Measurements from ENCODE around the gene HHLA2. TPM values are rescaled to one million over a fixed set of nuclear protein-coding genes. Genes with fewer than 3 reads are reported as not detected.
A peak's percentile ranks its signal among the peaks of the same experiment; 100 is the strongest.

The HHLA2 gene
- total RNA-seq, 1 donor from 2014 or later = not detected

- DNase-seq (no peak), ATAC-seq (ENCODE audit: poor library complexity) (no peak)
- intact Hi-C loops (cut with DNase I) = no loop called here
These were observed 112.8 kb downstream of the HHLA2 start for GRCh38 chr3:108408883-108409799.

DNA sequence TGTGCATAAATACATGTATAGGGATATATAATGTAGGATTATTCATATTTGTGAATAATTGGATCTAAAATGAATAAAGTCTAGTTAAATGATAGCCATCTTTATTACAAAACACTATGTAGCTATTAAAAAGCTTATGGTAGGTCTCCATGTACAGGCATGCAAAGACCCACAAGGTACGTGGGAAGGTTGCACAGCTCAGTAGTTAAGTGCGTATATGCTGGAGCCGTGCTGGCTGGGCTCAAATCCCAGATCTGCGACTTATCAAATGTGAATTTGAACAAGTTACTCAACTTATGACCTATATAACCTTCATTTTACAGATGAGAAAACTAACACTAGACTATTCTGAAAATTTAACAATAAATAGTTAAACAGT, 113.4 kb downstream of the HHLA2 start:
- intact Hi-C loops (cut with DNase I) = no loop called here
- DNase-seq (no peak), ATAC-seq (ENCODE audit: poor library complexity) (no peak)

GRCh38 chr3:108410531-108410984, 114.2 kb downstream of the HHLA2 start:
- ATAC-seq (ENCODE audit: poor library complexity) (peak; percentile 46), DNase-seq (peak; percentile 43)
- intact Hi-C loops (cut with DNase I) = no loop called here

DNA sequence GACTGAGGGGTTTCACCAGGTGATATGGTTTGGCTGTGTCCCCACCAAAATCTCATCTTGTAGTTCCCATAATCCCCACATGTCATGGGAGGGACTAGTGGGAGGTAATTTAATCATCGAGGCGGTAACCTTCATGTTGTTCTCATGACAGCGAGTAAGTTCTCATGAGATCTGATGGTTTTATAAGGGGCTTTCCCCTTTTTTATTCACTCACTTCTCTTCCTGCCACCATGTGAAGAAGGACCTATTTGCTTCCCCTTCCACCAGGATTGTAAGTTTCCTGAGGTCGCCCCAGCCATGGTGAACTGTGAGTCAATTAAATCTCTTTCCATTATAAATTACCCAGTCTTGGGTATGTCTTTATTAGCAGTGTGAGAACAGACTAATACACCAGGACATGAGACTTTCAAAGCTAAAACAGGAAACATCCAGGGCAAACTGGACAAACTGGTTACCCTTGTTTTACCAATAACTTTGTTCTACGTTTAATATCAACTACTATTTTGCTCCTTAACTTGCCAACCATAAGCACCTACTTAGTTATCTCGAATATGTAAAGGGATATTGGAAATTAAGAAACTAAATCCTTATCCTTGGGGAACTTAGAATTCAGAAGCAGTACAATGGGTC, 115.9 kb downstream of the HHLA2 start:
- intact Hi-C loops (cut with DNase I) = no loop called here
- no peak for DNase-seq
- ATAC-seq (ENCODE audit: poor library complexity) = no peak

- ATAC-seq (ENCODE audit: poor library complexity) (no peak), DNase-seq (no peak)
- intact Hi-C loops (cut with DNase I) = no loop called here
These were observed 117.7 kb downstream of the HHLA2 start for GRCh38 chr3:108414007-108414406.

DNA sequence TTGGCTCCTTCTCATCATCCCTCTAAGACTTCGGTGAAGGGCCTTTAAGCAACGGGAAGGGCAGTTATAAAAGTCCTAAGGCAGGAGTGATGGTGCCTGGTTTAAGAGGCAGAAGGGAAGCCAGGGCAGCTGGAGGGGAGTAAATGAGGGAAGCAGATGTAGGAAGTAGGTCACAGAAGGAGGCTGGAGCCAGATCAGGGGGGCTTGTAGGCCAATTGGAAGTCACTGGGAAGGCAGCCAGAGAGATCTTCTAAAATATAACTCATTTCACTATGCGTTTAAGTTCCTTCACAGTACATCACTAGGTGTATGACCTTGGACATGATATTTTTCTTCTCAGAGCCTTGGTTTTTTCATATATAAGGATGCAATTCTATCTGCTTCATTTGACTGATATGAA, 119.3 kb downstream of the HHLA2 start:
- ATAC-seq (ENCODE audit: poor library complexity) (no peak), DNase-seq (no peak)
- intact Hi-C loops (cut with DNase I) = no loop called here

DNA sequence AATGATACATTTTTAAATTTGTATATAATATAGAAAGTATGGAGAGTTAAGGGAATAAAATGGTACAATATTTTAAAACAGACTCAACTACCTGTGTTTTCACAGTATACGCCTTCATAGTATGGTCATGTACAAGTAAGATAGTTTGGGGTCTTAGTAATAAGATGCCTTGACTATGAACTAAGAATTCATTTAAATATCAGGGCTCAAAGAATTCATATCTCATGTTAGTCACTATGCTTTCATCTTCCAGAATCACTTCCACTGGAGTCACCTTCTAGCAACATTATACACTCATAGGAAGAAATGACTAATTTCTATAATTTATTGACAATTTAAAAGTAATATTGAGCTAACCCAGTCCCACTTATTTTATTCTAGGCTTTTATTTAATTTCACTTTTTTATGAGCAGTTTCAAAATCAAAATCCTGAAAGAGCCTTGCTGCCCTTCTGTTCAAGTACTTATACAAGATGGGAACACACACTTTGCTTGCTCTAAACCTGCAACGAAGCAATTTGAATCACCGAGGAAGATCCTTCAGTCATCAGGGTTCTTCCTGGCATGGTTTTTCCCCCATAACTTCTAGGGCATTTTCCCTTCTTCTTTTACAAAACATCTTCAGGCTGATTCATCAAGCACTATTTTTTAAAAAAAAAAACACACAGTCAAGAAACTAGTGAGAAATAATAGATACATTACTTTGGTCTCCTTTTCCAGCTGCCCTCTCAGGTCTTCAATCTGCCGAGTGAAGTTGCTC, 119.9 kb downstream of the HHLA2 start:
- intact Hi-C loops (cut with DNase I) = no loop called here
- ATAC-seq (ENCODE audit: poor library complexity) = no peak
- no peak for DNase-seq

GRCh38 chr3:108420926-108421325, 124.6 kb downstream of the HHLA2 start:
- intact Hi-C loops (cut with DNase I) = no loop called here
- ATAC-seq (ENCODE audit: poor library complexity) (no peak), DNase-seq (no peak)

Other genes starting within 250 kb of the HHLA2 start
- gene CD47, start 205.5 kb upstream of the HHLA2 start, total RNA-seq = 46.2 TPM
- gene IFT57, start 74.1 kb upstream of the HHLA2 start, total RNA-seq = 18.7 TPM
- 0.13 TPM for gene MYH15, start 214.0 kb downstream of the HHLA2 start, total RNA-seq